HG02884 (cell line): ENCODE results near the gene BEND7.
"Not testable (repeated sequence)": the region's sequence is repeated elsewhere in the genome, so short reads cannot be mapped to it uniquely, and the experiment has no call there.

Source experiments
- ATAC-seq: cut with Tn5 transposase; IDR thresholded peaks from one replicate; pipeline ENCODE4 v1.9.1; 2021; ENCODE audit warnings: mild to moderate bottlenecking, moderate library complexity; ENCODE audit not compliant: unreplicated experiment

Gene BEND7, protein sequence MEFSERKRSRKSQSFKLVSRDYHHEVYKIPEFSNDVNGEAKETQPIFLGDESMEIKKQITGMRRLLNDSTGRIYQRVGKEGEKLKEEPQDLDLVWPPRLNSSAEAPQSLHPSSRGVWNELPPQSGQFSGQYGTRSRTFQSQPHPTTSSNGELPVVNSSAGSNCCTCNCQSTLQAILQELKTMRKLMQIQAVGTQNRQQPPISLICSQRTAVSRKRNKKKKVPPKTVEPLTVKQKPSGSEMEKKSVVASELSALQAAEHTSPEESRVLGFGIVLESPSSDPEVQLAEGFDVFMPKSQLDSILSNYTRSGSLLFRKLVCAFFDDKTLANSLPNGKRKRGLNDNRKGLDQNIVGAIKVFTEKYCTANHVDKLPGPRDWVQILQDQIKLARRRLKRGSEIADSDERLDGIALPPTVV

GRCh38 chr10:13528875-13529713 lies at the start of gene BEND7:
TSS of gene BEND7 (minus strand) at chr10:13529014. CDS start at chr10:13528533, 481 bp downstream.
- no peak for ATAC-seq

- no peak for ATAC-seq
These were observed 45.1 kb upstream of the BEND7 start for GRCh38 chr10:13573960-13574359.

GRCh38 chr10:13571541-13571940 lies 42.7 kb upstream of the BEND7 start:
- no peak for ATAC-seq

- no peak for ATAC-seq
These were observed 38.2 kb upstream of the BEND7 start for GRCh38 chr10:13567030-13567429.

DNA sequence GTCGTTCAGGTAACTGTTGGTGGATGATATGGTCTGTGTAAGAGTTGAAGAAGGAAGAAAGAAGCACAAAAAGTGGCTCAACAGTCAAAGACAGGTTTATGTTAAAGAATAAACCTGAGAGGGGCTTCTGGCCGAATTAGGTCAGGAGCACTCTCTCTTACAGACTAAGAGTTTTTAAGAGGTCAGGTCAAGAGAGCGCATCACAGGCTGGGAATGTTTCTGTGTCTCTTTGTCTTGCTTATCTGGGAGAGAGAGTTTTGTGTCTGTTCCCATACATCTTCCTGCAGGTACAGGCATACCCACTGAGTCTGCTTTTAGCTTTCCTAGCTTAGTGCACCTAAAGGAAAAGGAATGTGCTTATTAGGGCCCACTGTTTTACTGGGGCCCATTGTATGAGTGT lies 35.8 kb upstream of the BEND7 start:
- ATAC-seq, result no peak

DNA sequence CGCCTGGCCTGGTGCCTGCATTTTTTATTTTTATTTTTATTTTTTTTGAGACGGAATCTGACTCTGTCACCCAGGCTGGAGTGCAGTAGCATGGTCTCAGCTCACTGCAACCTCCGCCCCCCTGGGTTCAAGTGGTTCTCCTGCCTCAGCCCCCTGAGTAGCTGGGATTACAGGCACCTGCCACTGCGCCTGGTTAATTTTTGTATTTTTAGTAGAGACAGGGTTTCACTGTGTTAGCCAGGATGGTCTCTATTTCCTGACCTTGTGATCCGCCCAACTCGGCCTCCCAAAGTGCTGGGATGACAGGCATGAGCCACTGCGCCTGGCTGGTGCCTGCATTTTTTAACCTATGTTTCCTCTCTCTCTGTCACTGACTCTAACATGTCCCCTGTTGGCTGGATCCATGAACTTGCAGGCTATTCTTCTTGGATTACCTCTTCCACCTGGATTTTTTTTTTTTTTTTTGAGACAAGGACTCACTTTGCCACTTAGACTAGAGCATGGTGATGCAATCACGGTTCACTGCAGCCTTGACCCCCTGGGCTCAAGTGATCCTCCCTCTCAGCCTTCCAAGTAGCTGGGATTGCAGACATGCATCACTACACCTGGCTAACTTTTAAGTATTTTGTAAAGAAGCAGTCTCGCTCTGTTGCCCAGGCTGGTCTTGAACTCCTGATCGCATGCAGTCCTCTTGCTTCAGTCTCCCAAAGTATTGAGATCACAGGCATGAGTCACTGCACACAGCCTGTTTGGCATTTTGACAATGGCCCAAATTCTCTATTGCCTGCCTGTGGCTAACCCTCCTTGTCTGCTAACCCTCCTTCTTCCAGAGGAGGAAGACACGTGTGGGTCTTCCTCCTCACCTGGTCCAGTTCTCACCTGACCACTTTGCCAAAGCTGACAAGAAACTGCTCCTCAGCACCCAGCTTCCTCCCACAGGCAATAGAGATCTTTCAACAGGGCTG lies 34.9 kb upstream of the BEND7 start:
- ATAC-seq, result no peak

DNA sequence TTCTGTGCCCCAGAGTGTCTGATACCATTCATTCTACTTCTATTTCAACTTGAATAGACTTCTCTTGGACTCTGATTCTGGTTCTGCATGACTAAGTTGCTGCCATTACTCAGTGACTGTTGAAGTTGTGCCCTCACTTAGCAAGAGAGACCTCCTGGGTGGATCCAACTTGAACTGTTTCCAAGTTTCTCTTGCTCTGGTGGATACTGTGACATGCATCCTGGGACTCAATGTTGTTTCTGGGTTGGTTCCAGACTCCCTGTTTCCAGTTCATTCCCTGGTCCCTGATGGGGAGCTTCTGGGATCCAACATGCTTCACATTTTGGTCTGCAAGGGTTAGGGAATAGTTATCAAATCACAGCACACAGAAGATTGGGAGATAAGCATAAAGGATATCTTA lies 31.8 kb upstream of the BEND7 start:
- no peak for ATAC-seq

- no peak for ATAC-seq
These were observed 30.4 kb upstream of the BEND7 start for GRCh38 chr10:13559124-13559700.

DNA sequence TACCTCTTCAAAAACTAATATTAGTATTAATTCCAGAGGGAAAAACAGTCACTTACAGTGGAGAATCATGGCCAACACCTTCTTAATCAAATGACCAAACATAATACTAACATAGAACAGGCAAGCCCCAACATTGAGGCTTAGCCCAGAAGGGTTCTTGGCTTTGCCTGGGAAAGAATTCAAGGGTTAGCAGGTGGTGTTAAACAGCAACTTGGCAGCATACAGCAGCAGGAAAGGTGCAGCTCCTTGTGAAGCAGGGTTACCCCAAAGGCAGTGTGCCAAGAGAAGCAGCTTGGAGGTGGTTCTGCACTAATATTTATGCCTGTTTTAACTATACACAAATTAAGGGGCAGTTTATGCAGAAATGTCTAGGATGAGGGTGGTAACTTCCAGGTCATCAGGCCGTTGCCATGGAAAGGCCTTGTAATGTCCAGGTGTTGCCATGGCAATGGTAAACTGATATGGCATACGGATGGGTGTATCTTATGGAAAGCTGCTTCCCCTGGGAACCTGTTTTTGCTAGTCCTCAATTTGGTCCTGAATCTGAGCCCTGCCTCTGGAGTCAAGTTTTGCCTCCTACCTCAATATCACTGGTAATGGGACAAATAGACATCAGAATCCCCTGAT lies 27.2 kb upstream of the BEND7 start:
- no peak for ATAC-seq

DNA sequence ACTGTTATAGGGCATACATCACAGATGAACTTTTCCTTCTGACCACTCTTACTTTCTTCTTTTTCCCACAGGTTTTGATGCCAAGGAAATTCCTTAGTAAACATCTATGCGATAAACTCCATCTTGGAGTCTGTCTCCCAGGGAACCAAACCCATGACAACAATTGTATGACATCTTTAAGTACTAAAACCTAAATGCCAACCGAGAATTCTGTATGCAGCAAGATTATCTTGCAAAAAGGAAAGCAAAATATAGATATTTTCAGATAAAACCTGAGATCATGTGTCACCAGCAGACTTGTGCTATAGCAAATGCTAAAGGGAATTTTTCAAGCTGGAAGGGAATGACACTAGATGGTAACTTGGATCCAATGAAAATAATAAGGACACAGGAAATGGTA lies 22.0 kb upstream of the BEND7 start:
- no peak for ATAC-seq

- no peak for ATAC-seq
These were observed 13.7 kb upstream of the BEND7 start for GRCh38 chr10:13542533-13542932.

GRCh38 chr10:13537985-13538384 lies 9.2 kb upstream of the BEND7 start:
- not testable (repeated sequence) for ATAC-seq

DNA sequence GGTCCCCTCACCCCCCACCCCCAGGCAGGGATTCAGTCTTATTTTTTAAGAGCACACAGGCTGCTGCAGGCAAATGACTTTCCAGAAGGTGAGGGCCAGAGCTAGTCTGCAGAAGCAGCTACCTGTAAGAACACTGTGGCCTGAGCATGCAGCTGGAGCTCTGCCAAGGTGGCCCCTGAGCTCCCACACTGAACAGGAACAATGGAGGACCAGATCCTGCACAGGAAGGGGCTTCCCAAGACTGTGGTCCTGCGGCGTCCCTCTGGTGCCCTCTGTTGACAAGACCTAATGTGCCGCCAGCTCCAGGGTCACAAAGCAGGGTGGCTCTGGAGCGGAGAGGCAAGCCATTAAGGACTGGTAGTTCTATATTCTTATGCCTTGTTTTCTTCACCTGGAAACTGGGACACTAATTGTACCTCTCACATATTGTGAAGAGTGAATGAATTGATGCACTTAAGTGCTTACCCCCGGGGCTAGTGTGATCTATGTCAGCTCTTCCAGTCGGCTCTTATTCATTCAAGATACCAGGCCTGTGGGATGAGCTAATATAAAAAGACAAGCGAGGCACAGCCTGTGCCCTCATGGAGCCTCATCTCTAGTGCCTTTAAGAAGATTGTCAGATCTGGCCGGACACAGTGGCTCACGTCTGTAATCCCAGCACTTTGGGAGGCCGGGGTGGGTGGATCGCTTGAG lies 8.0 kb upstream of the BEND7 start:
- no peak for ATAC-seq

DNA sequence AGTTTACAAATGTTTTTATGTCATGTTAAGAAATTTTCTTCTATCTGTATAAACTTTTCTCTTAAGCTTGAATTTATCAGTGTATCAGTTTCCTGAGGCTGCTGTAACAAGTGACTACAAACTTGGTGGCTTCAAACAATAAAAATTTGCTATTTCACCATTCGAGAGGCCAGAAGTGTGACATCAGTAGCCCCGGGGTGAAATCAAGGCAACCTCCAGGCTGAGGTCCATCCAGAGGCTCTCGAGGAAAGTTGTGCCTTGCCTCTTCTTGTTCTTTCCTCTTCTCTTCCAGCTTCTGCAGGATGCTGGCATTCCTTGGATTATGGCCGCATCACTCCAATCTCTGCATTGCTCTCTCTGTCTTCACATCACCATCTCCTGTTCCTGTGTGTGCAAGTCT lies 6.5 kb upstream of the BEND7 start:
- ATAC-seq, result no peak

DNA sequence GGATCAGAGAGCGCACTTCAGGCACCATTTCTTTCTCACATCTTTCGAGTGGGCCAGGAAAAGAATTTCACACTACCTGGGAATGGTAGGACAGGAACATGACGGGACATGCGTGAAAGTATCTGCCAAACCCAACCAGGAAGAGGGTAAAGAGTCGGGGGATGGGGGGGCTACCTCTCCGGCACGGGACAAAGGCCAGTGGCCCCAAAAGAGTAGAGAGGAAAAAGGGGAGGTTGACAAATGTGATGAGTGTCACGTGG lies 830 bp upstream of the BEND7 start:
- ATAC-seq, result no peak

- ATAC-seq, result no peak
These were observed 515 bp downstream of the BEND7 start for GRCh38 chr10:13528123-13528874.

- ATAC-seq, result no peak
These were observed 1.0 kb downstream of the BEND7 start for GRCh38 chr10:13527864-13528122.

DNA sequence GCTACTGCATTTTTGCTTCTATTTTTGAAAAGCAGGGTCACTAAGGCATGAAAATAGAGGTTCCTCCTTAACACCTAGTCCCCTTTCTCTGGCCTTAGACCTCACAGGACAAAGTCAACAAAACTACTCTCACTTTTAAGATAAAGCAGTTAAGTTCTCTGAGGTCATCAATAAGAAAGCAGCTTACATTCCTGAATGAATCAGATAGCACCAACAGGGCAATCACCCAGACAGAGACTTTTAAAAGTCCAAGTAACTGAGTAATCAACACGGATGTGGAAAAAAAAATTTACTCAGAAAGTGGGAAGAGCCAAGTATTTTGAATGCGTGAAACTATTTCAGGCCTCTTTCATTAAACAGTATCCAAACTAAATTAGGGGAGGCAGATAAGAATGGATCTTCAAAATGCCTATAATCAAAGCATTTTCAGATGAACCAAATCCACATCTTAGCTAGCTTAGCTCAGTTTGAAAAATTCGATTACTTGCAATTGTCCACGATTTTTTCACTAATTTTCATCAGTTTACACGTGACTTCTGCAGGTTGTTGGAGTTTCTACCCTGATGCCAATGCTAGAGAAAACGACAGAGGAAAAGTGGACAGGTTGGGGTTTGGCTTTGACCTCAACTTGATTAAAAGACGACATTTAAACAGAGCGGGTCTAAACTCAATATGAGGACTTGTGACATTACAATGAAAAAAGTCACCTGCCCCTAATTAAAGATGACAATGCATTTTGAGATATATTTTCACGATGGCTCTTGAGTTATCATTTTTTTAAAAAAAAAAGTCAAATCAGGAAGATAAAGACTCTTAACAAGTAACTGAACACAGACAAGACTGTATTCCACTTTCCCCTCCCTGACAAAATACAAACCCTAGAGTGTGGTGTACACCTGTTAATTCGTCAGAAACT lies 1.6 kb downstream of the BEND7 start:
- no peak for ATAC-seq
